ENCODE results near the gene JUN. TPM values are rescaled to one million over a fixed set of nuclear protein-coding genes. Genes with fewer than 3 reads are reported as not detected.

JUN gene
- polyA plus RNA-seq, 1 experiment, result 23.4 TPM

- no peaks in the 10 kb centered on the region for H3K27me3 ChIP-seq (ENCODE audit: control insufficient read depth, insufficient read depth, low read length)
- POLR2A ChIA-PET, result no interaction called here
- H3K36me3 ChIP-seq (ENCODE audit: control insufficient read depth, insufficient read depth, low read length), result no peaks in the 10 kb centered on the region
- H3K4me3 ChIP-seq (ENCODE audit: low read depth, low read length), result no peak overlapping the region
- TF ChIP-seq CTCF (IDR thresholded peaks at IDR 0.05; ENCODE audit: insufficient read depth, low read depth, low read length), result no peak
- no peak for DNase-seq (ENCODE audit: low read depth)
- CTCF ChIA-PET, result interaction anchor here (1.1 to 1.6 kb wide), 3 partner anchors 14 to 232 kb away, joined by 3 to 6 read pairs (median 3); no protein-coding TSS in a partner anchor
Observed at GRCh38 chr1:58809325-58810010, 25.6 kb upstream of the JUN start.

GRCh38 chr1:58808077-58808476 is 24.2 kb upstream of the JUN start:
- H3K36me3 ChIP-seq (ENCODE audit: control insufficient read depth, insufficient read depth, low read length), result no peaks in the 10 kb centered on the region
- TF ChIP-seq CTCF (IDR thresholded peaks at IDR 0.05; ENCODE audit: insufficient read depth, low read depth, low read length), result no peak
- no peaks in the 10 kb centered on the region for H3K27me3 ChIP-seq (ENCODE audit: control insufficient read depth, insufficient read depth, low read length)
- ChIA-PET CTCF (interaction anchor here (0.5 to 1.6 kb wide), 3 partner anchors 15 to 891 kb away, joined by 3 to 6 read pairs (median 4); no protein-coding TSS in a partner anchor), POLR2A (no interaction called here)
- H3K4me3 ChIP-seq (ENCODE audit: low read depth, low read length), result no peak overlapping the region
- no peak for DNase-seq (ENCODE audit: low read depth)

GRCh38 chr1:58805716-58806571 is 22.1 kb upstream of the JUN start:
- ChIA-PET CTCF (interaction anchor here (0.6 to 1.0 kb wide), 3 partner anchors 18 to 238 kb away, joined by 3 read pairs; no protein-coding TSS in a partner anchor), POLR2A (no interaction called here)
- TF ChIP-seq CTCF (IDR thresholded peaks at IDR 0.05; ENCODE audit: insufficient read depth, low read depth, low read length), result no peak
- Histone ChIP-seq H3K27me3 (ENCODE audit: control insufficient read depth, insufficient read depth, low read length) (no peaks in the 10 kb centered on the region), H3K36me3 (ENCODE audit: control insufficient read depth, insufficient read depth, low read length) (no peaks in the 10 kb centered on the region), H3K4me3 (ENCODE audit: low read depth, low read length) (no peak overlapping the region)
- no peak for DNase-seq (ENCODE audit: low read depth)

- CTCF ChIA-PET, result no interaction called here
- TF ChIP-seq CTCF (IDR thresholded peaks at IDR 0.05; ENCODE audit: insufficient read depth, low read depth, low read length), result no peak
- no peak for DNase-seq (ENCODE audit: low read depth)
- H3K27me3 ChIP-seq (ENCODE audit: control insufficient read depth, insufficient read depth, low read length), result no peaks in the 10 kb centered on the region
- H3K4me3 ChIP-seq (ENCODE audit: low read depth, low read length), result no peak overlapping the region
- POLR2A ChIA-PET, result no interaction called here
- H3K36me3 ChIP-seq (ENCODE audit: control insufficient read depth, insufficient read depth, low read length), result no peaks in the 10 kb centered on the region
Observed at GRCh38 chr1:58804853-58805565, 21.2 kb upstream of the JUN start.

- H3K27me3 ChIP-seq (ENCODE audit: control insufficient read depth, insufficient read depth, low read length), result no peaks in the 10 kb centered on the region
- no peak for DNase-seq (ENCODE audit: low read depth)
- no peak overlapping the region for H3K4me3 ChIP-seq (ENCODE audit: low read depth, low read length)
- no peak for TF ChIP-seq CTCF (IDR thresholded peaks at IDR 0.05; ENCODE audit: insufficient read depth, low read depth, low read length)
- POLR2A ChIA-PET, result no interaction called here
- no peaks in the 10 kb centered on the region for H3K36me3 ChIP-seq (ENCODE audit: control insufficient read depth, insufficient read depth, low read length)
- CTCF ChIA-PET, result no interaction called here
Observed at GRCh38 chr1:58803858-58804257, 20.0 kb upstream of the JUN start.
